DMS53 (cell line): Measurements from ENCODE around the gene LPAR5.

ENCODE experiments used
- DNase-seq: peaks from one replicate; lab custom pipeline; 2025; lab: John Stamatoyannopoulos, UW

Gene LPAR5

GRCh38 chr12:6635856-6636531 lies at the start of gene LPAR5:
Gene LPAR5 (minus strand): TSS chr12:6635959. CDS start chr12:6621248, 14,711 bp downstream.
- DNase-seq: no peak

- DNase-seq: peak; percentile 83
These were observed 48.9 kb upstream of the LPAR5 start for GRCh38 chr12:6684609-6685008.

GRCh38 chr12:6676962-6677361 lies 41.2 kb upstream of the LPAR5 start:
- no peak for DNase-seq

- no peak for DNase-seq
These were observed 36.4 kb upstream of the LPAR5 start for GRCh38 chr12:6672143-6672542.

- DNase-seq: peak; percentile 76
These were observed 31.9 kb upstream of the LPAR5 start for GRCh38 chr12:6667559-6668210.

GRCh38 chr12:6666211-6666610 lies 30.5 kb upstream of the LPAR5 start:
- DNase-seq: no peak

- DNase-seq: no peak
These were observed 29.1 kb upstream of the LPAR5 start for GRCh38 chr12:6664902-6665301.

- DNase-seq: peak; percentile 100
These were observed 27.4 kb upstream of the LPAR5 start, which contains the start of gene ING4 for GRCh38 chr12:6662906-6663742. Gene ING4 (minus strand): TSS chr12:6663119. CDS start chr12:6663101, 18 bp downstream.

GRCh38 chr12:6662602-6662905 lies 26.8 kb upstream of the LPAR5 start:
- DNase-seq: no peak

- DNase-seq: no peak
These were observed 18.2 kb upstream of the LPAR5 start for GRCh38 chr12:6653987-6654386.

GRCh38 chr12:6653342-6653741 lies 17.6 kb upstream of the LPAR5 start:
- no peak for DNase-seq

GRCh38 chr12:6652391-6652790 lies 16.6 kb upstream of the LPAR5 start:
- no peak for DNase-seq

- DNase-seq: no peak
These were observed 15.1 kb upstream of the LPAR5 start for GRCh38 chr12:6650832-6651231.

GRCh38 chr12:6647083-6647604 lies 11.4 kb upstream of the LPAR5 start, which contains the start of gene ACRBP:
Gene ACRBP (minus strand): TSS chr12:6647432. CDS start chr12:6647366, 66 bp downstream.
- peak; percentile 86 for DNase-seq

GRCh38 chr12:6646276-6647082 lies 10.7 kb upstream of the LPAR5 start:
- DNase-seq: peak; percentile 55

- no peak for DNase-seq
These were observed 9.1 kb upstream of the LPAR5 start for GRCh38 chr12:6644903-6645302.

- no peak for DNase-seq
These were observed 8.5 kb upstream of the LPAR5 start for GRCh38 chr12:6644257-6644596.

- no peak for DNase-seq
These were observed 8.0 kb upstream of the LPAR5 start for GRCh38 chr12:6643569-6644256.

- DNase-seq: no peak
These were observed 5.4 kb upstream of the LPAR5 start for GRCh38 chr12:6641131-6641530.

- no peak for DNase-seq
These were observed 4.7 kb upstream of the LPAR5 start for GRCh38 chr12:6640497-6640896.

- DNase-seq: no peak
These were observed 3.5 kb upstream of the LPAR5 start for GRCh38 chr12:6639151-6639801.
